Iris pigment epithelial cell (primary cell): ENCODE measurements around the gene PCARE.
A peak's percentile ranks its signal among the peaks of the same experiment; 100 is the strongest.

Experiments
- DNase-seq: peaks from one replicate; pipeline ENCODE4 v3.0.0-alpha.2; 2011; ENCODE audit warnings: low read depth

The PCARE gene

GRCh38 chr2:29035016-29035745, 39.1 kb downstream of the PCARE start:
- no peak for DNase-seq

- DNase-seq = no peak
These were observed 40.7 kb downstream of the PCARE start for GRCh38 chr2:29033656-29034055.

- DNase-seq = peak; percentile 38
These were observed 41.2 kb downstream of the PCARE start for GRCh38 chr2:29033172-29033571.

- DNase-seq = no peak
These were observed 42.1 kb downstream of the PCARE start for GRCh38 chr2:29032189-29032588.

- no peak for DNase-seq
These were observed 43.3 kb downstream of the PCARE start for GRCh38 chr2:29031046-29031445.

- no peak for DNase-seq
These were observed 48.6 kb downstream of the PCARE start for GRCh38 chr2:29025711-29026110.

- DNase-seq = no peak
These were observed 49.4 kb downstream of the PCARE start for GRCh38 chr2:29024882-29025430.

- no peak for DNase-seq
These were observed 51.1 kb downstream of the PCARE start for GRCh38 chr2:29023188-29023587.

- DNase-seq = peak; percentile 26
These were observed 51.6 kb downstream of the PCARE start for GRCh38 chr2:29022679-29023078.

GRCh38 chr2:29021886-29022285, 52.4 kb downstream of the PCARE start:
- no peak for DNase-seq

GRCh38 chr2:29017716-29018435, 56.4 kb downstream of the PCARE start:
- no peak for DNase-seq

GRCh38 chr2:29016504-29016903, 57.8 kb downstream of the PCARE start:
- DNase-seq = no peak

- DNase-seq = no peak
These were observed 58.4 kb downstream of the PCARE start for GRCh38 chr2:29015701-29016470.

- DNase-seq = peak; percentile 84
These were observed 59.4 kb downstream of the PCARE start for GRCh38 chr2:29014811-29015421.

- DNase-seq = no peak
These were observed 60.0 kb downstream of the PCARE start for GRCh38 chr2:29014331-29014730.

- DNase-seq = peak; percentile 33
These were observed 61.1 kb downstream of the PCARE start for GRCh38 chr2:29013057-29013780.

GRCh38 chr2:29012211-29012681, 62.1 kb downstream of the PCARE start:
- DNase-seq = peak; percentile 53
